ENCODE data around the gene RBMS1.
"Not testable (repeated sequence)": the region's sequence is repeated elsewhere in the genome, so short reads cannot be mapped to it uniquely, and the experiment has no call there.

RBMS1 gene

DNA sequence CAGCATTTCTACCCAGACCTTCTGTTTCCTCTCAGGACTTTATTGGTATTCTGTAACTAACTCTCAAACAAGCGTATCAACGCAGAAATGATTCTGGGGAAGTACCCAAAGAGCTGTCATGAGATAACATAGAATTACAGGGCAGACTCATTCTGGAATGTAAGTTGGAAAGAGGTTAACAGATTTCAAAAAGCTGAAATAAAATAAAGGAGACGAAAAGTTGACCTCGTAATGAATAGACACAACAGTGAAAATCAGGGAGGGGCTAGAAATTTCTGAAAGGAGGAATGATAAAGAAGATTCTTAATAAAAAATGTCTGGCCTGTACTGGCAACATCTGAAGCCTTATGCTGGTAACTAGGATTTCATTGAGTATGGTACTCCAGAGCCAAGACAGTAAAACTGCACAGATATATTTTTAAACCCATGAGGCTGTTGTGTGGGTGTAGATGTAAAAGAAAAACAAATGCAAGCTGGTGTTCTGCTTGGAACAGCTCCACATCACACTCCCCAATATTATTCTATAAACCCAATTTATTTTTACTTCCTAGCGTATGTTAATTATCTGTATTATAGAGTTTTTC lies 23.9 kb downstream of the RBMS1 start:
- DNase-seq (ENCODE audit: low spot score), result peak; percentile 60

- DNase-seq (ENCODE audit: low spot score), result no peak
These were observed 24.4 kb downstream of the RBMS1 start for GRCh38 chr2:160469164-160469563.

- DNase-seq (ENCODE audit: low spot score), result no peak
These were observed 26.5 kb downstream of the RBMS1 start for GRCh38 chr2:160467086-160467485.

GRCh38 chr2:160465406-160465805 lies 28.2 kb downstream of the RBMS1 start:
- DNase-seq (ENCODE audit: low spot score), result no peak

- no peak for DNase-seq (ENCODE audit: low spot score)
These were observed 28.6 kb downstream of the RBMS1 start for GRCh38 chr2:160465002-160465401.

DNA sequence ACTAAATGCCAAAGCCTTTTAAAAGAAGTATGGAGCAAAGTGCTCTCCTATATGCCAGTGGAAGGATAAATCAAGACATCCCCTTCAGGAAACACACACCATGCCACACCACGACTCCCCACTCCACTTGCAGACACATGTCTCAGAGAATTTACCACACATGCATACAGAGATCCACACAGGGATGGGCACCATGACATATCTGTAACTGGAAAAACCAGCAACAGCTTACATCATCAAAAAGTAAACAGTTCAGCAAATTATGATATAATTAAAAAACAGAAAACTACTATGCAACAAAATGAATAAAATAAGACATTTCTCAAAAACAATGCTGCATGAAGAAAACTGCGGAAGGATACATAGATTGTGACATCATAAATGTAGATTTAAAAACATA lies 29.6 kb downstream of the RBMS1 start:
- DNase-seq (ENCODE audit: low spot score), result no peak

GRCh38 chr2:160463245-160463644 lies 30.4 kb downstream of the RBMS1 start:
- no peak for DNase-seq (ENCODE audit: low spot score)

- no peak for DNase-seq (ENCODE audit: low spot score)
These were observed 33.3 kb downstream of the RBMS1 start for GRCh38 chr2:160460333-160460731.

DNA sequence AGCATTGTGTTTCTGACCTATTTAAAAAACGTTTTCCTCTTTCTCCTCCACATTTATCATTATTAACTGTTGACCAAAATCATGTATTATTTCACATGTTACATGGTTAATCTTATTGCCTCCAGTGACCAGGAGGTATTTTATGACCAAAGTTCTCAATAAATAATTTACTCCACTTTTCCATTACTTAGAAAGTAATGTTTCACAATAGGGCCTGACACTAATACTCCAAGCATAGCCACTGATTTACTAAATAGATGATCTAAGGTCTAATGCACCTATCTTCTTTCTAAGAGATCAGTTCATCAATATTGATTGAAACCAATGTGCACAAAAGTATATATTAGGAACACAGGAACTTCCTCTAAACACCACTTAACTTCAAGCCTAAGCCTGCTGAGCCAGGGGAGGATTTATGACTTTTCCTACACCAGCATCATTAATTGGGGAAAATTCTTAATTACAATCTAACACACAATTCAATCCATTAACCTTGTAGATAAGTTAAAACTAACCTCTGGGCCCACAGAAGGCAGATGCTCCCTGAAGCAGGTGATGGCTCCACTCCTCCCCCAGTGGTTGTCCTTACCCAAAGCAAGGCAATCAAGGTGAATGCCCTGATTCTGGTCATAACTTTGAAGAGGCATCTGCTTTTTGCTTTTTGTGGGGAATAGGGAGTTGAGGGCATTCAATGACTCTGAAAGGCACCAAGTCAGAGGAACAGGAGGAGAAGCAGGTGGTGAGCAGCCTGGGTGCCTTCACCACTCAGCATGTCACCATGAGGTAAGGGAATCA lies 33.9 kb downstream of the RBMS1 start:
- no peak for DNase-seq (ENCODE audit: low spot score)

DNA sequence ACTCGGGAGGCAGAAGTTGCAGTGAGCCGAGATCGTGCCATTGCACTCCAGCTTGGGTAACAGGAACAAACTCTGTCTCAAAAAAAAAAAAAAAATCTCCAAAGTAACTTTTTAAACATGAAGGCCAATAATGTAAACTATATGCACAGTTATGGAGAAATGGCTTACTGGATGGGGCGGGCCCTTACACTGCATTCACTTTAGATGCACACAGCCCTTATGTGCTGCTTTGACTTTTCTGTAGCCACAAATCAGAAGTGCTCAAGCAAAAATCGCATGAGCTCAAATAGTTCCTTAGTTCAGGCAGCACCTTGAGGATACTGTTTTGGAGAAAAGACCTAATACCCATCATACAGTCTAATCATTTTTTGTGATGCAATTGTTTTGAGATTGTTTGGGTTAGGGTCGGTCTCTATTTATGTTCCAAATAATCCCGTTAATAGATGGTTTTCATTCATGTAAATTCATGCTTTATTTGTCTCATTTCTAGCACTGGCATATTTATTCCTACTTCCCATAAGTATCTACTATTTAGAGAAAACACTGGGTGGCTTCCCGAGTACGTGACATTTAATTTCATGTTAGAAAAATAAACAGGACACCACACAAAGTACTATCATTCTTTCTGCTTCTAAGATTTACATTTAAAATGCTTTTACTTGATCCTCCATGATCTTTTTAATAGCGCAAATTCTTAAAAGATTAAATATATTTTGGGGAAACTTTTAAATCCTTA lies 34.7 kb downstream of the RBMS1 start:
- DNase-seq (ENCODE audit: low spot score), result no peak

DNA sequence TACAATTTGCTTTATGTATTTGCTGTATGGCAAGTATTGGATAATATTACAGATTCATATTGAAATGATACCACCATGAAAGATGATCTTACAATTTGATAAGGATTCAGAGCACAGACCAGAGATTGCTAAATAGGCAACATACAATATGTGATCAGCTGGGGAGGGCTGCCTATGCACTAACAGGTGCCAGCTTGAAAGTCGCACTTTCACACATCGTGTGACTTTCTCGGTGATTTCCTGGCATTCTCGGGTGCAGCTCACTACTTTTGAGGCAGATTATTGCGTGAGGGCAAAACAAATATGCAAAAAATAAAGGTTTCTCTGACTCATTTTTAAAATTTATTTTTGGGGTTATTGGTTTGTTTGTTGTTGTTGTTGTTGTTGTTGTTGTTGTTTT lies 36.0 kb downstream of the RBMS1 start:
- no peak for DNase-seq (ENCODE audit: low spot score)

GRCh38 chr2:160454070-160454797 lies 39.4 kb downstream of the RBMS1 start:
- DNase-seq (ENCODE audit: low spot score), result no peak

DNA sequence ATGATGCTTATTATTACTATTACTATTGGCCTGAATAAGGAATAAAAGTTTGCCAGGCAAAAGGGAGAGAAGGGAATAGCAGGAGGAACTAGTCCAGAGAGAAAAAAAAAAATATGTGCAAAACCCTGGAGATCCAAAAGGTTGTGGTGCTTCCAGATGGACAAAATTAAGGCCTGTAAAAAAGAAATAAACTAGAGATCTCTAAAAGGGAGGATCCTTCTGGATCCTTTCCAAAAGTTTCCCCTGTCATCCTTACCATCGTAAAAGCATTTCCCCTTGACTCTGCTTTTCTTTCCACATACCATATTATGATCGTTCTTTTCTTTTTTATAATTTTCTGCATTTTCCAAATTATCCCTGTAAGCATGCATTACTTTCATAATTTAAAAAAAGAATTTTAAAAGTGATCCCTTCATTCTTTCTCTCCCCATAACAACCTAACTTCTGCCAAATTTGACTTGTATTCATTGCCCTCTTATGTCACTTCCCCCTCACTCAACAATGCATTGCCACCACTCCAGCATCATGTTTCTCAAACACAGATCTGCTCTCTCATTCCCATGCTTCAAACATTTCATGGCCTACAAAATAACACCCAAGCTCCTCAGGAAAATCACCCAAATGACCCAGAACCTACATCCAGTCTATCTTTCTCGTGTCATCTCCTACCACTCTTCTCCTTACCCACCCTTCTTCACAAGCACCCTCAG lies 40.3 kb downstream of the RBMS1 start:
- no peak for DNase-seq (ENCODE audit: low spot score)

DNA sequence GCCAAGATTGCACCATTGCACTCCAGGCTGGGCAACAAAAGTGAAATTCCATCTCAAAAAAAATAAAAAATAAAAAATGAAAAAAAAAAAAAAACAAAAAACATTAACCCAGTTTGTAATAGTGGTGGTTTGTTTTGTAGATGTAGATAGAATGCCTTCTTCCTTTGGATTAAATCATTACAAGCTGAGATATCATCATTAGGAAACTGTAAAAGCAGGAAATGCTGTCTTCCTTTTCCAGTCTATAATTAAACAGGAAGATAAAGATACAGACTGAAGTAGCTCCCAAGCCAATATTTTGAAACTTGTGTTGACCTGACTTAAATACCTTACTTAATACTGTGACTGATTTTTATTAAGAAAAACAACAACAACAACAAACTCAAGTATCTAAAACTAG lies 43.1 kb downstream of the RBMS1 start:
- no peak for DNase-seq (ENCODE audit: low spot score)

- DNase-seq (ENCODE audit: low spot score), result not testable (repeated sequence)
These were observed 44.8 kb downstream of the RBMS1 start for GRCh38 chr2:160448821-160449220.

- no peak for DNase-seq (ENCODE audit: low spot score)
These were observed 47.9 kb downstream of the RBMS1 start for GRCh38 chr2:160445673-160446072.

DNA sequence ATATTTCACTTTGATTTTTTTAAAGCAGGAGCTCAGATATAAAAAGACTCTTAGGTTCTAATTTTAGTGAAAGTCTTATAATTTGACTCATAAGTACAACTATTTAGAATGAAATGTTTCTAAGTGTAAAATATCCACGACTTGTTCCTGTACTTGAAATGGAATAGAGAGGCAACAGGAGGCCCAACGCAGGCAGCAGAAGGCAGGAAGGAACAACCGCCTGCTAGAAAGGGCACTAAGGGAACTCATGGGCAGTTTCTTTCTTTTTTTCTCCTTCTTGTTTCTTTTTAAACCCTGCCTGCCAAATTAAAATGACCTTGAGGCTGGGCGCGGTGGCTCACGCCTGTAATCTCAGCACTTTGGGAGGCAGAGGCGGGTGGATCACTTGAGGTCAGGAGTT lies 51.0 kb downstream of the RBMS1 start:
- no peak for DNase-seq (ENCODE audit: low spot score)

- DNase-seq (ENCODE audit: low spot score), result no peak
These were observed 52.7 kb downstream of the RBMS1 start for GRCh38 chr2:160440888-160441287.

DNA sequence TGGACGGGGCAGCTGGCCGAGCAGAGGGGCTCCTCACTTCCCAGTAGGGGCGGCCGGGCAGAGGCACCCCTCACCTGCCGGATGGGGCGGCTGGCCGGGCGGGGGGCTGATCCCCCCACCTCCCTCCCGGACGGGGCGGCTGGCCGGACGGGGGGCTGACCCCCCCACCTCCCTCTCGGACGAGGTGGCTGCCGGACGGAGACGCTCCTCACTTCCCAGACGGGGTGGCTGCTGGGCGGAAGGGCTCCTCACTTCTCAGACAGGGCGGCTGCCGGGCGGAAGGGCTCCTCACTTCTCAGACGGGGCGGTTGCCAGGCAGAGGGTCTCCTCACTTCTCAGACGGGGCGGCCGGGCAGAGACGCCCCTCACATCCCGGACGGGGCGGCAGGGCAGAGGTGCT lies 54.6 kb downstream of the RBMS1 start:
- DNase-seq (ENCODE audit: low spot score), result not testable (repeated sequence)

DNA sequence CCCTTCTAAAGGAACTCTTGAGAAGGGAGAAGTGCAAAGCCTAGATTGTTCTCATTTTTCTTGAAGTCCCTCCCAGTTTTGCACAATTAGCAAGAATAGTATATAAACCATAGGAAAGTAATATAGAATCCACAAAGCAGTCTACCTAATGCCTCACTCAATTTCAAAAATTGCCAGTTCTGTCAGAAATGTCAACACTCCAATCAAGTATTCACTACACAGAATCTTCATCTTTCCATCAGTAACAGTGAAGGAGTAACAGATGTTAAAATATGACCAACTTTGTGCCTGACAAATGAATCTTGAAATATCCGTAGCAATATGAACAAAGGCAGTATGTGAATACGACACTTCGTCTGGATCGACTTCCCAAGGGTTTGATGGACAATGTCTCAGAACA lies 56.3 kb downstream of the RBMS1 start:
- no peak for DNase-seq (ENCODE audit: low spot score)

GRCh38 chr2:160434254-160434948 lies 59.2 kb downstream of the RBMS1 start:
- DNase-seq (ENCODE audit: low spot score), result no peak
